NCI-H82 treated with DMSO at 0.1 percent for 48 hours (cell line): ENCODE data around the gene SLC30A3.
A peak's percentile ranks its signal among the peaks of the same experiment; 100 is the strongest.

Experiments used
- DNase-seq: peaks from one replicate; lab custom pipeline; 2025; ENCODE audit not compliant: unreplicated experiment; lab: John Stamatoyannopoulos, UW

SLC30A3 gene

GRCh38 chr2:27261241-27261925 is 1.5 kb downstream of the SLC30A3 start:
- no peak for DNase-seq

- no peak for DNase-seq
These were observed 4.8 kb downstream of the SLC30A3 start for GRCh38 chr2:27258051-27258450.

DNA sequence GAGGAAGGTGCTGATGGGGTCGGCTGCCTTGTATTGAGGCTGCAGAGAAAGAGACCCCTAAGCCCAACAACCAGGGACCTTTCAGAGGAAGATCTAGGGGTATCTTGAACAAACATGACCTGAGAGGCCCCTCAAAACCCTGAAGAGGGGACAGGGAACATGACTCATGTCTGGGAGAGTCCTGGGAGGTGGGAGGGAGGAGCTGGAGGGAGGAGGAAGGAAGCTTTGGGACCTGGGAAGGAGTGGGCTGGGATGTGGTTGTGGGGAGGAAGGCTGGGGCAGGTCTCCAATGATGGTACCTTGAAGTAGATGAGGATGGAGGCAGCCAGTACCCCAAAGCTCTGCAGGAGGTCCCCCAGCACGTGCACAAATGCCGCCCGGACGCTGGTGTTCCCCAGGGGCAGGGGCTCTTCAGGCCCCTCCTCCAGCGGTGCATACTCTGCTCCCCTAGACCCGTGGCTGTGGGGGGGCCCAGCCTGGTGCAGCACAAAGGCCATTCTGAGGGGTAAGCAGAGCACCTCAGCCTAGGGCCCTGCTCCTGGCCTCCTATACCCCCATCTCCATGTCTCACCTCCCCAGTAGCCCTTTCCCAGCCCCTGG is 5.9 kb downstream of the SLC30A3 start:
- no peak for DNase-seq

GRCh38 chr2:27255660-27256059 is 7.2 kb downstream of the SLC30A3 start:
- no peak for DNase-seq

GRCh38 chr2:27255187-27255586 is 7.7 kb downstream of the SLC30A3 start:
- DNase-seq, result no peak

GRCh38 chr2:27251766-27252165 is 11.1 kb downstream of the SLC30A3 start:
- DNase-seq, result no peak

- DNase-seq, result no peak
These were observed 12.0 kb downstream of the SLC30A3 start for GRCh38 chr2:27250652-27251379.

- peak; percentile 52 for DNase-seq
These were observed 12.8 kb downstream of the SLC30A3 start for GRCh38 chr2:27249891-27250651.

DNA sequence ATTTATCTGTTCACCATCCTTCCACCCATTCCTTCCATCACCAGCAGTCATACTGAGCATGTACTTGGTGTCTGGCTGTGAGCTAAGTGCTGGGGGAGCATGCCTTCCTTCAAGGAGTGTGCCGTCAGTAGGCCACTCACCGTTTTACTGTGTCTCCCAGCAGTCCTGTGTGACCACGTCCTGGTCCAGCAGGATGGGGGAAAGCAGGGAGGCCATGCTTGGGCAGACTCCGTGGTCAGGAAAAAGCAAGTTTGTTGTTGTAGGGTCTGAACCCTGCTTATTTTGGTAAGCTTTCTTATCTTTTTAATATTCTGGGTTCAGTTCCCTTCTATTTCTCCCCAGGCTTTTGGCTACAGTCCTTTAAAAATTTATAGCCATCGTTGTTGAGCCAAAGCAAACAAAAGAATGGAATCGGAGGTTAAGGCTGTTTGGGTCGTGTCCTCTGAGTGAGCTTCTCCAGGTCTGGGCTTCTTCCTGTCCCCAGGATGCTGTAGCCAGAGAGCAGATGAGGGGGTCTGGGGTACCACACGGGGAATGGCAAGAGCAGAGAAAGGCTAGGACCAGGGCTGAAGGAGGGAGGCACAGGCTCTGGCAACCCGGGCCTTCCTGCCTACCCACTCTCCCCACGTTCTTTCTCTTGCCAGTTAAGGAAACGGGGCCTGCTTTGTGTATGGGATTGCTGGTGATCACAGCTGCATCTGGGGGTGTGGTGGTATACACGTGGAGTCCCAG is 13.5 kb downstream of the SLC30A3 start:
- no peak for DNase-seq

DNA sequence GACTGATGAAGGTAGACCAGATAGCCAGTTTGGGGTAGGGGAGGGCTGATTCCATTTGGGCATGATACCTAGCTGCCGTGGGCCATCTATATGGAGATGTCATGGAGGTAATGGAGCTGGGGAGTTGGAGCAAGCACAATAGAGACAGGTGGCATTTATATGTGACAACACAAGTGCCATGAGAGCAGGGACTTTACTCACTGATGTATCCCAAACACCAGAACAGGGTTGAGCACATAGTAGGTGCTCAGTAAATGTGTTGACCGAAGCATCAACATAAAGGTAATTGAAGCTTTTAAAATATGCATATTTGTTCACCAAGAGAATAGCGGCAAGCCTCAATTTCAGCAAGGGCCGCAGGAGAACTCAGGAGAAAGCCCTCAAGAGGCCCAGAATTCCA is 15.0 kb downstream of the SLC30A3 start:
- DNase-seq, result no peak

GRCh38 chr2:27245626-27246025 is 17.2 kb downstream of the SLC30A3 start:
- no peak for DNase-seq

GRCh38 chr2:27245116-27245515 is 17.7 kb downstream of the SLC30A3 start:
- no peak for DNase-seq

- no peak for DNase-seq
These were observed 19.3 kb downstream of the SLC30A3 start for GRCh38 chr2:27243391-27244130.

GRCh38 chr2:27242614-27242951 is 20.3 kb downstream of the SLC30A3 start:
- no peak for DNase-seq

DNA sequence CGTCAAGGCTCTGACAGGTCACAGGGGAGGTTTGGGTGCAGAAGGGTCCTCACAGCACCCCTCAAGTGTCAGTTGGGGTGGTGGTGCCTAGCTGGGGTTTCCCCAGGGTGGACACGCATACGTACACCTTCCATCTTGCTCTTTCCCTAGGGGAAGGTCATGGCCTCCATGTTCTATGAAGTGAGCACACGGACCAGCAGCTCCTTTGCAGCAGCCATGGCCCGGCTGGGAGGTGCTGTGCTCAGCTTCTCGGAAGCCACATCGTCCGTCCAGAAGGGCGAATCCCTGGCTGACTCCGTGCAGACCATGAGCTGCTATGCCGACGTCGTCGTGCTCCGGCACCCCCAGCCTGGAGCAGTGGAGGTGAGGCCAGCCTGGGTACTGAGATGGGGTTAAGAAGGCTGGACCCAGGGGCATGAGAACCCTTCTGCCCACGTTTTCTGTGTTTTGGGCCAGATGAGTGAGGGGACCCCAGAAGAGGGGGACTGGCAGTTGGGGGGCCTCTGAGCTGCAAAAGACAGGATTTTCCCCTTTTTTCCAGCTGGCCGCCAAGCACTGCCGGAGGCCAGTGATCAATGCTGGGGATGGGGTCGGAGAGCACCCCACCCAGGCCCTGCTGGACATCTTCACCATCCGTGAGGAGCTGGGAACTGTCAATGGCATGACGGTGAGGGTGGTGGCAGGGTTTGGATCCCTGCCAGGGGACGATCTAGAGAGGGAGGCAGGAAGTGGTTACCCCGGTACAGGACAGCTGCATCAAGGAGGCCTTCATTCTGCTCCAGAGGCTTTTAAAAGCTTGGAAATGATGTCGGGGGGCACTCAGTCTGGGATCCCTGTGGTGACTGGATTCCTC is 20.9 kb downstream of the SLC30A3 start:
- DNase-seq, result no peak

DNA sequence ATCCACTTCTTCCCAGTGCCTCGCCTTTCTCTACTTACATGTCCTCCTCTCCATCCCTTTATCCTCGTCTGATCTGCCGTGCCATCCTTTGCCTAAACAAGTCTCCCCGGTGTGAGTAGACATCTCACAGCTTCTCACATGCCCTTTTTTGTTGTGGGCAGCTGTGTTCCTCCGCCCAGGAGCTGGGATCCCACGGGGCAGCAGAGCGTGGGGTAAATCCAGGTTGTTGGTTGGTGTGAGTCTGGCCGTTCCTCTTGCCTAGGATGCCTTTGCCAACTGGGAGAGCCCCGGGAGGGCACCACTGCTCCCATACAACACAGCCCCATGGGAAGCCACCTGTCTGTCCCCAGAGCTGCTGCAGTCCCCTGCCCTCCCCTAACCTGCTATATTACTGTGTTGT is 22.4 kb downstream of the SLC30A3 start:
- DNase-seq, result no peak

DNA sequence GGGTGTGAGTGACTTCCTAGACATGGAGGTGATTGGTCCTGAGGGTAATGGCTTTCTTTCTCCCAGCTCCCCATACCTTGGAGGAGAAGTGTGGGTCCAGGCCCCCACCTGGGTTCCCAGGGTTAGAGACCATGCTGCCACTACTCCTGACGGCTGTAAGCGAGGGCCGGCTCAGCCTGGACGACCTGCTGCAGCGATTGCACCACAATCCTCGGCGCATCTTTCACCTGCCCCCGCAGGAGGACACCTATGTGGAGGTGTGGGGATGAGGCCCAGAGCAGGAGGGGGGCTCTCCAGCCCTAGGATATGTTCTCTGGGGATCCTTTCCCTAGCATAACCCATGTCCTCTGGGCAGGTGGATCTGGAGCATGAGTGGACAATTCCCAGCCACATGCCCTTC is 23.9 kb downstream of the SLC30A3 start:
- no peak for DNase-seq

- no peak for DNase-seq
These were observed 25.4 kb downstream of the SLC30A3 start for GRCh38 chr2:27237341-27237945.

DNA sequence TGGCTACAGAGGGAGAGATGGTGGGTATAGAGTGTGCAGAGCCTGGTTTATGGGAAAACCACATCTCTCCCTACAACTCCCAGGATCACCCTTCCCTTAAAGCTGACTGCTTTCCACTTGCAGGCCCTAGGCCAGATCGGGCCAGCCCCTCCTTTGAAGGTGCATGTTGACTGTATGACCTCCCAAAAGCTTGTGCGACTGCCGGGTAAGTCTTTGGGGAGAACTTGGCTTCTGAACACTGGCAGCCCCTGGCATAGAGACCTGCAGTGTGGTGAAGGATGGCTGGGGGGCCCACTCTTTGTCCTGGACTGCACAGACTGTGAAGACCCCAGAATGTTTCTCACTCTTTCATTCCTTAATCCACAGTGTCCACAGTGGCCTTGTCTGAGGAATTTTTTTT is 26.2 kb downstream of the SLC30A3 start:
- DNase-seq, result no peak
